Fibroblast of lung (primary cell): Measurements from ENCODE around the gene TP63. TPM values are rescaled to one million over a fixed set of nuclear protein-coding genes. Genes with fewer than 3 reads are reported as not detected.

Source experiments
- DNase-seq, 2 donors: peaks; one replicate each; pipeline versions ENCODE4 v3.0.0 to v3.0.0-alpha.2; 2010; ENCODE audit warnings: low read depth in 2 of 2
- H2AFZ ChIP-seq: 2 replicates; pipeline ENCODE4 v1.5.1; 2012; ENCODE audit warnings: low read length, control low read depth, inconsistent platforms
- H3K27ac ChIP-seq: 2 replicates; pipeline ENCODE4 v1.5.1; 2011; ENCODE audit warnings: low read length, control low read depth; ENCODE audit not compliant: insufficient read depth
- H3K27me3 ChIP-seq: 2 replicates; pipeline ENCODE4 v1.5.1; 2011; ENCODE audit warnings: mild to moderate bottlenecking, low read length; ENCODE audit not compliant: control insufficient read depth, insufficient read depth
- H3K36me3 ChIP-seq: 2 replicates; pipeline ENCODE4 v1.5.1; 2011; ENCODE audit warnings: low read length; ENCODE audit not compliant: control insufficient read depth, insufficient read depth
- H3K4me1 ChIP-seq: 2 replicates; pipeline ENCODE4 v1.5.1; 2011; ENCODE audit warnings: low read length; ENCODE audit not compliant: control insufficient read depth, insufficient read depth; ENCODE audit errors: extremely low read depth
- H3K4me2 ChIP-seq: 2 replicates; pipeline ENCODE4 v1.5.1; 2011; ENCODE audit warnings: low read length, control low read depth; ENCODE audit not compliant: insufficient read depth; ENCODE audit errors: extremely low read depth
- H3K4me3 ChIP-seq, 4 experiments: fragments of 200-600 bp in 1 of 4; sonication (generic) in 1 of 4; replicated peaks in 1 of 4; 2 replicates each; pipeline ENCODE4 v1.5.1; 2011 to 2016; ENCODE audit warnings: low read length in 4 of 4, low read depth in 3 of 4, mild to moderate bottlenecking in 3 of 4, control low read depth in 2 of 4, inconsistent platforms in 1 of 4, mixed read lengths in 1 of 4; ENCODE audit not compliant: insufficient read depth in 1 of 4; ENCODE audit errors: control extremely low read depth in 1 of 4
- H3K79me2 ChIP-seq: 2 replicates; pipeline ENCODE4 v1.5.1; 2012; ENCODE audit warnings: mild to moderate bottlenecking, low read length, inconsistent platforms; ENCODE audit not compliant: control insufficient read depth, insufficient read depth
- H3K9ac ChIP-seq: 2 replicates; pipeline ENCODE4 v1.5.1; 2011; ENCODE audit warnings: mild to moderate bottlenecking, low read length, control low read depth; ENCODE audit not compliant: insufficient read depth
- H3K9me3 ChIP-seq: 2 replicates; pipeline ENCODE4 v1.5.1; 2012; ENCODE audit warnings: low read depth, low read length; ENCODE audit not compliant: control insufficient read depth, insufficient read depth
- H4K20me1 ChIP-seq: 2 replicates; pipeline ENCODE4 v1.5.1; 2011; ENCODE audit warnings: low read length; ENCODE audit not compliant: control insufficient read depth, insufficient read depth; ENCODE audit errors: extremely low read depth
- EZH2 ChIP-seq: IDR thresholded peaks from 2 replicates; pipeline ENCODE4 v1.5.1; 2012; ENCODE audit warnings: low read length, control low read depth, mild to moderate bottlenecking; ENCODE audit errors: missing control alignments
- polyA plus RNA-seq, 2 donors: library from polyadenylated mRNA; depleted of rRNA in 1 of 2; stranded (reverse) in 1 of 2; unstranded in 1 of 2; fragments of >200 nt; gene quantifications; 2 replicates each; pipeline ENCODE4 v1.2.1, GENCODE V29; 2011 to 2012; ENCODE audit warnings: missing spikeins in 1 of 2
- total RNA-seq: library from RNA; depleted of rRNA; stranded (reverse); fragments of >200 nt; gene quantifications from 2 replicates; pipeline ENCODE4 v1.2.1, GENCODE V29; 2014
- TF ChIP-seq, protein P1 (sequence below), 2 donors: IDR thresholded peaks in 1 of 2; conservative IDR thresholded peaks in 1 of 2; 1 replicate in 1 of 2; 2 replicates in 1 of 2; pipeline ENCODE4 v1.5.1; 2011 to 2012; ENCODE audit warnings: low read length in 2 of 2, control low read depth in 1 of 2, inconsistent platforms in 1 of 2, low read depth in 1 of 2, mild to moderate bottlenecking in 1 of 2

Gene TP63
- total and polyA plus RNA-seq, 2 donors (not counting 1 experiment from before 2014, with no cell fraction given) = 0.06 TPM; not detected in 1

DNA sequence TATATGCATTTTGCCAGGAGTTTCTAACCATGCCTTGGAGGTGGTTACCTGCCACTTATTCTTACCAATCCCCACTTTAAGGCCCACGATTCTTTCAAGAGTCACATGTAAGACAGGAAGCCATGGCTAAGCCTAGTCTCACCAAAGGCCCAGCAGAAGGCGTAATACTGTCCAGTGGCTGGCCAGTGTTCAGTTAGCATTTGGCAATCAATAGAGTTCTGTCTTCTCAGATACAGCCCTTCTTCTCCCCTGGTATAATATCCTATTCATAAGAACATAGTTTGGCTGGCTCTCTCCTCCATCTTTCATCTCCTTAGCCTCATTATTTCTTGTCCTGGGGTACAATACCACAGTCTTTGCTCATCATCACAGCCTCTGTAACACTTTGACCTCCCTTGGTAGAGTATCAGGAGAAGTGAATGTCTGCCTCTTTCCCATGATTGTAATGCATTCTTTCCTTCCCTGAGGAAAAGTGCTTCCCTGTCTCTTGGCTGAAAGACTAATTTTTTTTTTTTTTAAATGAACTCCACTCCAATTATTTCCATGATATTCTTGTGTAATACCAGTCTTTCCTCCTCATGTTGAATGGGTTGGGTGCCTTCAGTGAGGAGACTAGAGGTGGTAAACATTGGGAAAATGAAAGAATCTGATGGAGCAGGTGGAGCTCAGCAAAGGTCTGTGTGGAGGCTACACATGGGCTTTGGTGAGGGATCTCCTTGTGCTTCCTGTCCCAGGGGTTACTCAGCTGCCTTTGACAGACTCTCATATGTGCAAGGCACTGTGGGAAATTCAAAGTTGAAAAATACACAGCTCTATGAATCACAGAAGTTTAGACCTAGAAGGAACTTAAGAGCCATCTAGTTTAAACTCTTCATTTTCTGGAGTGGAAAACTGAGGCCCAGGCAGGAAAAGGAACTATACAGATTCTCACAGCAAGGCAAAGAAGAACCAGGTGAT is 271.3 kb downstream of the TP63 start:
- Histone ChIP-seq H4K20me1 (no peaks in the 10 kb centered on the region), H3K79me2 (no peaks in the 10 kb centered on the region), H3K27ac (no peak overlapping the region), H3K36me3 (no peaks in the 10 kb centered on the region), H3K4me3 (no peak overlapping the region), H3K27me3 (no peaks in the 10 kb centered on the region), H3K9ac (no peak overlapping the region), H3K4me2 (no peak overlapping the region), H3K4me1 (no peaks in the 10 kb centered on the region), H3K9me3 (no peaks in the 10 kb centered on the region), H2AFZ (no peak overlapping the region)
- DNase-seq = no peak
- no peak for TF ChIP-seq EZH2
- TF ChIP-seq, protein P1, sequence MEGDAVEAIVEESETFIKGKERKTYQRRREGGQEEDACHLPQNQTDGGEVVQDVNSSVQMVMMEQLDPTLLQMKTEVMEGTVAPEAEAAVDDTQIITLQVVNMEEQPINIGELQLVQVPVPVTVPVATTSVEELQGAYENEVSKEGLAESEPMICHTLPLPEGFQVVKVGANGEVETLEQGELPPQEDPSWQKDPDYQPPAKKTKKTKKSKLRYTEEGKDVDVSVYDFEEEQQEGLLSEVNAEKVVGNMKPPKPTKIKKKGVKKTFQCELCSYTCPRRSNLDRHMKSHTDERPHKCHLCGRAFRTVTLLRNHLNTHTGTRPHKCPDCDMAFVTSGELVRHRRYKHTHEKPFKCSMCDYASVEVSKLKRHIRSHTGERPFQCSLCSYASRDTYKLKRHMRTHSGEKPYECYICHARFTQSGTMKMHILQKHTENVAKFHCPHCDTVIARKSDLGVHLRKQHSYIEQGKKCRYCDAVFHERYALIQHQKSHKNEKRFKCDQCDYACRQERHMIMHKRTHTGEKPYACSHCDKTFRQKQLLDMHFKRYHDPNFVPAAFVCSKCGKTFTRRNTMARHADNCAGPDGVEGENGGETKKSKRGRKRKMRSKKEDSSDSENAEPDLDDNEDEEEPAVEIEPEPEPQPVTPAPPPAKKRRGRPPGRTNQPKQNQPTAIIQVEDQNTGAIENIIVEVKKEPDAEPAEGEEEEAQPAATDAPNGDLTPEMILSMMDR (conservative IDR thresholded peaks at IDR 0.05 in 1 of 2, IDR thresholded peaks at IDR 0.05 in 1 of 2; ENCODE audit: low read depth in 1 of 2, low read length in 2 of 2) = no peak

DNA sequence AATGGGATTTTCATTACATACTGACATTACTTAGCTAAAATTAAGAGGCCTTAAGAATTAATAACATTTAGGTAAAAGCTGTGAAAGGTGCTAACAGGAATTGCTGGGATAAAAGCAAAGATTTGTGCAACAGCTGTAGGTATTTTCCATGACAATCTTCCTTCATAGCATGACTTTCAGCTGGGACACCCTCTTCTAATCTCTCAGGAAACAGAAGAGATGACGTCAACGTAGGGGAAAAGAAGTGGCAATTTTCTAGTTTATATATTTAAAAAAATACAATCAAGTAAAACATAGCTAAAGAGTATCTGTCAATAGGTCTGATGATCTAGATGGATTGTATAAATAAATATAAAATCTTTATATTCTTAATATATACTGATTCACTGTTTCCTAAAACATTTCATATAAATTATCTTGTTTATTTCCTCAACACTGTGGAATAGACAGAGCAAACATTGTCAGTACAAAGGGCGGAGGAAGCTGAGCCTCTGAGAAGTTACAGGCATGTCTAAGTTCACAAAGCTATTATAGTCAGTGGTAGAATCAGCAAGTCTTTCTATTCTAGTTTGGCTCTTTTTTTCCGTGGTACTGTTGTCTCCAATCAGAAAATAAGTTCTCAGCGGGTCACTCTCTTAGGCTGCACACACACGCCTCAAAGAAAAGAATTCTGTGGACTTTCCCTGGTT is 272.5 kb downstream of the TP63 start:
- Histone ChIP-seq H2AFZ (no peak overlapping the region), H3K27ac (no peak overlapping the region), H3K4me1 (peaks cover 4% of the 10 kb centered on the region), H3K4me3 (no peak overlapping the region), H3K36me3 (no peaks in the 10 kb centered on the region), H4K20me1 (no peaks in the 10 kb centered on the region), H3K9me3 (no peaks in the 10 kb centered on the region), H3K4me2 (no peak overlapping the region), H3K9ac (no peak overlapping the region), H3K79me2 (no peaks in the 10 kb centered on the region), H3K27me3 (no peaks in the 10 kb centered on the region)
- no peak for DNase-seq
- TF ChIP-seq, protein P1 (conservative IDR thresholded peaks at IDR 0.05 in 1 of 2, IDR thresholded peaks at IDR 0.05 in 1 of 2; ENCODE audit: low read depth in 1 of 2, low read length in 2 of 2) = no peak
- no peak for TF ChIP-seq EZH2

DNA sequence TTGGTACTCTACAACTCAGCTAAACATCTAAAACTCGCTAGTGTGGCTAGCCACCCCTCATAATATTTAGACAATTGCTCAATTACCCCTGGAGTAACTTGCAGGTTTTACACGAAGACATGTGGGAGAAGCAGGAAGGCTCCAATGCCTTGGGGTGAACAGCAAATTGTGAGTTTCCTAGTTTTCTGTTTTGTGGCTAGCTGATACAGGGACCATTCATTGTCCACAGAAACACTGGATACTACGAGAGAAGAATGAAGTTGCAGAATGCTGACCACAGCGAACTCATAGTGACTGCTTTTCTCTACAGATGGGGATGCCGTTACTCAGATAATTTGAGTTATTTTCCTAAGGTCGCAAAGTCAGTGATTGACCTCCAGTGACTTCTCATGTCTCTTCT is 276.6 kb downstream of the TP63 start:
- no peak overlapping the region for H2AFZ ChIP-seq

More for the DNA sequence above, 276.6 kb downstream of the TP63 start:
- Histone ChIP-seq H3K36me3 (no peaks in the 10 kb centered on the region), H3K4me1 (peaks cover 5% of the 10 kb centered on the region), H3K4me2 (no peak overlapping the region), H3K79me2 (no peaks in the 10 kb centered on the region), H3K4me3 (no peak overlapping the region), H3K9me3 (no peaks in the 10 kb centered on the region), H4K20me1 (no peaks in the 10 kb centered on the region), H3K27ac (no peak overlapping the region), H3K27me3 (no peaks in the 10 kb centered on the region), H3K9ac (no peak overlapping the region)
- TF ChIP-seq EZH2 = no peak
- TF ChIP-seq, protein P1 (conservative IDR thresholded peaks at IDR 0.05 in 1 of 2, IDR thresholded peaks at IDR 0.05 in 1 of 2; ENCODE audit: low read depth in 1 of 2, low read length in 2 of 2) = no peak
- DNase-seq = no peak
